ENCODE results near the gene MCHR2. TPM values are rescaled to one million over a fixed set of nuclear protein-coding genes. Genes with fewer than 3 reads are reported as not detected.

The MCHR2 gene
- total RNA-seq, 2 experiments from 2014 or later: not detected

- Histone ChIP-seq H3K4me3 (ENCODE audit: low read length) (no peak overlapping the region), H3K36me3 (ENCODE audit: insufficient read depth, low read length) (no peaks in the 10 kb centered on the region), H3K27me3 (ENCODE audit: control insufficient read depth in 1 of 2, insufficient read depth in 2 of 2, low read length in 2 of 2) (peaks cover 21 to 27% of the 10 kb centered on the region in 2 experiments), H3K27ac (ENCODE audit: low read depth in 1 of 2, low read length in 2 of 2) (no peak overlapping the region), H3K4me1 (ENCODE audit: insufficient read depth, low read length) (no peaks in the 10 kb centered on the region), H3K9me3 (ENCODE audit: control insufficient read depth in 1 of 2, insufficient read depth in 1 of 2, low read length in 2 of 2) (no peaks in the 10 kb centered on the region)
- TF ChIP-seq CTCF (IDR thresholded peaks at IDR 0.05): no peak
- Mint-ChIP-seq H3K9me3 (no peaks in the 10 kb centered on the region), H3K27ac (no peak overlapping the region), H3K4me1 (ENCODE audit: low read depth) (no peaks in the 10 kb centered on the region), H3K27me3 (peaks cover 57% of the 10 kb centered on the region), H3K4me3 (no peak overlapping the region), H3K36me3 (ENCODE audit: low read depth) (no peaks in the 10 kb centered on the region)
- intact Hi-C loops (cut with DNase I, micrococcal nuclease): no loop called here
- ATAC-seq (ENCODE audit: poor library complexity) (no peak), DNase-seq (no peak)
- POLR2A ChIA-PET: no interaction called here
- CTCF ChIA-PET: no interaction called here
These were observed 884 bp downstream of the MCHR2 start for GRCh38 chr6:99993146-99993532.

GRCh38 chr6:99991955-99992354 is 2.1 kb downstream of the MCHR2 start:
- TF ChIP-seq CTCF (IDR thresholded peaks at IDR 0.05): no peak
- no peak overlapping the region for H3K27ac Mint-ChIP-seq
- ChIA-PET CTCF (no interaction called here), POLR2A (no interaction called here)
- Histone ChIP-seq H3K9me3 (ENCODE audit: control insufficient read depth in 1 of 2, insufficient read depth in 1 of 2, low read length in 2 of 2) (no peaks in the 10 kb centered on the region), H3K4me3 (ENCODE audit: low read length) (no peak overlapping the region), H3K4me1 (ENCODE audit: insufficient read depth, low read length) (no peaks in the 10 kb centered on the region), H3K27ac (ENCODE audit: low read depth in 1 of 2, low read length in 2 of 2) (no peak overlapping the region), H3K27me3 (ENCODE audit: control insufficient read depth in 1 of 2, insufficient read depth in 2 of 2, low read length in 2 of 2) (peaks cover 21 to 27% of the 10 kb centered on the region in 2 experiments), H3K36me3 (ENCODE audit: insufficient read depth, low read length) (no peaks in the 10 kb centered on the region)
- intact Hi-C loops (cut with DNase I, micrococcal nuclease): no loop called here
- H3K9me3 Mint-ChIP-seq: no peaks in the 10 kb centered on the region
- H3K4me1 Mint-ChIP-seq (ENCODE audit: low read depth): no peaks in the 10 kb centered on the region
- H3K36me3 Mint-ChIP-seq (ENCODE audit: low read depth): no peaks in the 10 kb centered on the region
- DNase-seq (no peak), ATAC-seq (ENCODE audit: poor library complexity) (no peak)
- no peak overlapping the region for H3K4me3 Mint-ChIP-seq
- peaks cover 54% of the 10 kb centered on the region for H3K27me3 Mint-ChIP-seq

- intact Hi-C loops (cut with DNase I, micrococcal nuclease): no loop called here
- Histone ChIP-seq H3K27ac (ENCODE audit: low read depth in 1 of 2, low read length in 2 of 2) (no peak overlapping the region), H3K4me1 (ENCODE audit: insufficient read depth, low read length) (no peaks in the 10 kb centered on the region), H3K4me3 (ENCODE audit: low read length) (no peak overlapping the region), H3K36me3 (ENCODE audit: insufficient read depth, low read length) (no peaks in the 10 kb centered on the region), H3K9me3 (ENCODE audit: control insufficient read depth in 1 of 2, insufficient read depth in 1 of 2, low read length in 2 of 2) (no peaks in the 10 kb centered on the region), H3K27me3 (ENCODE audit: control insufficient read depth in 1 of 2, insufficient read depth in 2 of 2, low read length in 2 of 2) (no peaks in the 10 kb centered on the region)
- DNase-seq: no peak
- no peak for ATAC-seq (ENCODE audit: poor library complexity)
- Mint-ChIP-seq H3K4me3 (no peak overlapping the region), H3K36me3 (ENCODE audit: low read depth) (no peaks in the 10 kb centered on the region), H3K9me3 (no peaks in the 10 kb centered on the region), H3K27ac (no peak overlapping the region), H3K27me3 (peaks cover 12% of the 10 kb centered on the region), H3K4me1 (ENCODE audit: low read depth) (no peaks in the 10 kb centered on the region)
- ChIA-PET POLR2A (interaction anchor here (0.7 kb wide), 1 partner anchor 324 kb away, joined by 3 read pairs; no protein-coding TSS in a partner anchor), CTCF (interaction anchor here (0.6 kb wide), 1 partner anchor 284 kb away, joined by 4 read pairs; no protein-coding TSS in a partner anchor)
- TF ChIP-seq CTCF (IDR thresholded peaks at IDR 0.05): no peak
These were observed 13.3 kb downstream of the MCHR2 start for GRCh38 chr6:99980741-99981140.
